ENCODE results near the gene MARCHF2. TPM values are rescaled to one million over a fixed set of nuclear protein-coding genes. Genes with fewer than 3 reads are reported as not detected.

Gene MARCHF2
- total RNA-seq, 6 donors from 2014 or later, result 72.2 to 266 (median 111) TPM

GRCh38 chr19:8486661-8487136, 73.6 kb downstream of the MARCHF2 start:
- no peak for ATAC-seq (ENCODE audit: low FRiP score in 2 of 2)
- no peak for DNase-seq
- Histone ChIP-seq H3K4me1 (peaks cover 7 to 59% (median 28%) of the 10 kb centered on the region in 4 donors), H3K36me3 (peaks cover 38 to 86% (median 66%) of the 10 kb centered on the region in 4 donors), H3K27ac (peak overlapping the region; percentile 73 to 86 (median 82)), H3K4me3 (no peak overlapping the region), H3K9me3 (no peaks in the 10 kb centered on the region), H3K27me3 (no peaks in the 10 kb centered on the region)
- WGBS, 2 donors, result 82 to 84% methylated on average over 13 to 16 of the region's 16 CpGs
- TF ChIP-seq EP300 (IDR thresholded peaks at IDR 0.05) (no peak), CTCF (IDR thresholded peaks at IDR 0.05) (no peak), POLR2AphosphoS5 (IDR thresholded peaks at IDR 0.05) (no peak), POLR2A (IDR thresholded peaks at IDR 0.05) (no peak)

DNA sequence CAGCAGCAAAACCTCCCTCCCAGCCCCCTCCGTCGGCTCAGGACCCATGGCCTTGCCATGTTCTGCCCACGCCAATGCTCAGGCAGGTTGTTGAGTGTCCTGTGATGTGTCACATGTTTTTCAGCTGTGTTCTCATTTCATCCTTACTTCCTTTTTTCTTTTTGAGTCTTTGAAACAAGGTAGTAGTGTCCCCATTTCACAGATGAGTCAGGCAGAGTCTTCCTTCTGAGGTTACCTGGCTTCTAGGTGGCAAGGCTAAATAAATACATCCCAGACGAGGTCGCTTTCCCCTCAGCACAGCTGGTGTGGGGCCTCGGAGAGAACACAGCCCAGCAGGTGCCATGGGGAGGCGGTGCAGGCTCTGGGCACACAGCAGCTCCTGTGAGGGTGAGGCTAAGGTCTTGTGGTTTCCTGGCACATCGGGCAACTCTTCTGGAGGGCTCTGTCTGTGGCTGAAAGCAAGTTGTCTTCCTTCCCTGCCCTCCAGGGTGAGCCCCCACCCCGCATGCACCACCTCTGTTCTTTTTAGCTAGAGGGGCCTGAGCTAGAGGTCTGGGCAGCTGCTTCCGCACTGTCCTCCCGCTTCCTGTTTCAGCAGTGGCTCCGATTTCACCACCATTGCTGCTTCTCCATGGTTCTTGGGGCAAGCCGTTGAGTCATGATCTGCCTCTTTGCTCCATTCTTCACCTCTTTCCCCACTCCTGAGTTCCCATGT, 74.2 kb downstream of the MARCHF2 start:
- Histone ChIP-seq H3K36me3 (peaks cover 38 to 82% (median 66%) of the 10 kb centered on the region in 4 donors), H3K4me1 (peaks cover 7 to 53% (median 27%) of the 10 kb centered on the region in 4 donors), H3K4me3 (no peak overlapping the region), H3K9me3 (no peaks in the 10 kb centered on the region), H3K27ac (peak overlapping the region; percentile 73 to 86 (median 82)), H3K27me3 (no peaks in the 10 kb centered on the region)
- DNase-seq, result peak in 1 of 2 donors; percentile 88
- TF ChIP-seq POLR2A (IDR thresholded peaks at IDR 0.05) (no peak), CTCF (IDR thresholded peaks at IDR 0.05) (no peak), POLR2AphosphoS5 (IDR thresholded peaks at IDR 0.05) (peak; percentile 55 to 70), EP300 (IDR thresholded peaks at IDR 0.05) (no peak)
- ATAC-seq (ENCODE audit: low FRiP score in 2 of 2), result peak; percentile 61 to 67
- 55 to 68% methylated on average over 13 of the region's 13 CpGs for WGBS, 2 donors

GRCh38 chr19:8488365-8488764, 75.3 kb downstream of the MARCHF2 start:
- TF ChIP-seq POLR2A (IDR thresholded peaks at IDR 0.05) (no peak), EP300 (IDR thresholded peaks at IDR 0.05) (no peak), CTCF (IDR thresholded peaks at IDR 0.05) (no peak), POLR2AphosphoS5 (IDR thresholded peaks at IDR 0.05) (no peak)
- ATAC-seq (ENCODE audit: low FRiP score in 2 of 2), result no peak
- Histone ChIP-seq H3K27me3 (no peaks in the 10 kb centered on the region), H3K4me3 (no peak overlapping the region), H3K27ac (peak overlapping the region; percentile 25 to 86 (median 82)), H3K9me3 (no peaks in the 10 kb centered on the region), H3K4me1 (peaks cover 3 to 50% (median 26%) of the 10 kb centered on the region in 4 donors), H3K36me3 (peaks cover 32 to 71% (median 64%) of the 10 kb centered on the region in 4 donors)
- WGBS, 2 donors, result 74 to 77% methylated on average over 15 of the region's 15 CpGs
- no peak for DNase-seq

Small RNA genes lying within 50 kb of the gene (small RNA-seq; reads per million reads assigned to genes)
- 0 to 0.26 (median 0.23) reads per million in 4 donors for gene MIR4999

Other genes starting within 250 kb of the MARCHF2 start
- gene CERS4, start 203.9 kb upstream of the MARCHF2 start, total RNA-seq, result 100 to 1,000 TPM in 1 of 6 donors, 10 to 100 TPM in 5; 55.5 to 131 (median 63.8) TPM
- gene CD320, start 104.9 kb upstream of the MARCHF2 start, total RNA-seq, result 10 to 100 TPM; 10.5 to 54.0 (median 27.3) TPM
- gene NDUFA7, start 91.9 kb upstream of the MARCHF2 start, total RNA-seq, result 10 to 100 TPM; 13.6 to 50.9 (median 31.1) TPM
- 1,000 to 10,000 TPM in 2 of 6 donors, 100 to 1,000 TPM in 4; 282 to 1,919 (median 843) TPM for gene RPS28, start 91.8 kb upstream of the MARCHF2 start, total RNA-seq
- 100 to 1,000 TPM in 1 of 6 donors, 10 to 100 TPM in 5; 27.7 to 109 (median 56.9) TPM for gene KANK3, start 70.0 kb upstream of the MARCHF2 start, total RNA-seq
- gene ANGPTL4, start 49.1 kb upstream of the MARCHF2 start, total RNA-seq, result 10 to 100 TPM in 4 of 6 donors, 1 to 10 TPM in 1, not detected in 1; 1.8 to 27.7 (median 13.4) TPM
- gene RAB11B, start 22.9 kb upstream of the MARCHF2 start, total RNA-seq, result 100 to 1,000 TPM in 4 of 6 donors, 10 to 100 TPM in 2; 55.0 to 158 (median 130) TPM
- 100 to 1,000 TPM in 5 of 6 donors, 10 to 100 TPM in 1; 95.2 to 188 (median 149) TPM for gene HNRNPM, start 31.7 kb downstream of the MARCHF2 start, total RNA-seq
- gene PRAM1, start 89.3 kb downstream of the MARCHF2 start, total RNA-seq, result 10 to 100 TPM in 4 of 6 donors, 1 to 10 TPM in 2; 8.7 to 66.0 (median 36.4) TPM
- 10 to 100 TPM; 10.5 to 39.8 (median 25.4) TPM for gene ZNF414, start 100.9 kb downstream of the MARCHF2 start, total RNA-seq
- 100 to 1,000 TPM in 4 of 6 donors, 10 to 100 TPM in 2; 47.3 to 246 (median 127) TPM for gene MYO1F, start 164.1 kb downstream of the MARCHF2 start, total RNA-seq
- 100 to 1,000 TPM in 1 of 6 donors, 10 to 100 TPM in 5; 11.9 to 103 (median 19.8) TPM for gene ADAMTS10, start 197.4 kb downstream of the MARCHF2 start, total RNA-seq
- not detected for gene NFILZ, start 217.3 kb downstream of the MARCHF2 start, total RNA-seq